WTC11 (cell line): Measurements from ENCODE around the gene STX8. TPM values are rescaled to one million over a fixed set of nuclear protein-coding genes. Genes with fewer than 3 reads are reported as not detected.

Source experiments
- ATAC-seq: fragments of 200-7000 bp; cut with Tn5 transposase; 2 replicates; pipeline ENCODE4 v1.10.0; 2021; ENCODE audit warnings: mild to moderate bottlenecking, moderate library complexity
- CTCF ChIA-PET: fragments of 300-600 bp; sonication (Branson Sonifier 250); formaldehyde crosslinking; loops from one replicate; lab custom pipeline; 2021; ENCODE audit warnings: antibody characterized with exemption; lab: Charles Lee
- POLR2A ChIA-PET: fragments of 350-600 bp; sonication (Branson Sonifier 250); formaldehyde crosslinking; loops from one replicate; lab custom pipeline; 2021; ENCODE audit warnings: antibody characterized with exemption; lab: Charles Lee
- DNase-seq: peaks from one replicate; pipeline ENCODE4 v3.0.0; 2021; ENCODE audit warnings: low spot score
- H3K27ac Mint-ChIP-seq: 2 replicates; pipeline ENCODE4 v1.8.0; 2021; ENCODE audit warnings: mixed read lengths
- H3K27me3 Mint-ChIP-seq: 2 replicates; pipeline ENCODE4 v1.8.0; 2021; ENCODE audit warnings: low read depth, mild to moderate bottlenecking, moderate library complexity, mixed read lengths
- H3K36me3 Mint-ChIP-seq: 2 replicates; pipeline ENCODE4 v1.8.0; 2021; ENCODE audit warnings: mixed read lengths
- H3K4me1 Mint-ChIP-seq: 2 replicates; pipeline ENCODE4 v1.8.0; 2022; ENCODE audit warnings: mixed read lengths
- H3K4me3 Mint-ChIP-seq: 2 replicates; pipeline ENCODE4 v1.8.0; 2021; ENCODE audit warnings: mild to moderate bottlenecking, moderate library complexity, mixed read lengths
- H3K9me3 Mint-ChIP-seq: 2 replicates; pipeline ENCODE4 v1.8.0; 2021; ENCODE audit warnings: mixed read lengths
- CREB1 ChIP-seq: sonication (generic); formaldehyde crosslinking; IDR thresholded peaks from 2 replicates; pipeline ENCODE4 v1.8.0; 2023; ENCODE audit warnings: mild to moderate bottlenecking, missing genetic modification reagents
- EMX1 ChIP-seq: fragments of 250-450 bp; sonication (Bioruptor Pico); IDR thresholded peaks from 2 replicates; pipeline ENCODE4 v1.8.0; 2021; ENCODE audit warnings: mild to moderate bottlenecking
- ETV6 ChIP-seq: sonication (generic); formaldehyde crosslinking; IDR thresholded peaks from 2 replicates; pipeline ENCODE4 v1.8.1; 2022; ENCODE audit warnings: mild to moderate bottlenecking, missing genetic modification reagents
- GRHL2 ChIP-seq: fragments of 250-450 bp; sonication (Bioruptor Pico); IDR thresholded peaks from 2 replicates; pipeline ENCODE4 v1.8.0; 2022; ENCODE audit warnings: mild to moderate bottlenecking, moderate library complexity; ENCODE audit not compliant: insufficient replicate concordance, severe bottlenecking
- HMGA2 ChIP-seq: fragments of 250-450 bp; sonication (Bioruptor Pico); IDR thresholded peaks from 2 replicates; pipeline ENCODE4 v1.4.0; 2021; ENCODE audit warnings: mild to moderate bottlenecking, moderate library complexity
- NFE2L1 ChIP-seq: sonication (generic); formaldehyde crosslinking; IDR thresholded peaks from 2 replicates; pipeline ENCODE4 v1.8.1; 2023; ENCODE audit warnings: missing genetic modification reagents
- NFYB ChIP-seq: sonication (generic); formaldehyde crosslinking; conservative IDR thresholded peaks from 2 replicates; pipeline ENCODE4 v1.8.0; 2022; ENCODE audit warnings: low read depth, missing genetic modification reagents
- SMAD3 ChIP-seq: sonication (generic); formaldehyde crosslinking; IDR thresholded peaks from 2 replicates; pipeline ENCODE4 v1.8.0; 2022; ENCODE audit warnings: missing genetic modification reagents, mild to moderate bottlenecking, borderline replicate concordance
- SMAD4 ChIP-seq: sonication (generic); formaldehyde crosslinking; IDR thresholded peaks from 2 replicates; pipeline ENCODE4 v1.8.0; 2022; ENCODE audit warnings: mild to moderate bottlenecking, missing genetic modification reagents
- SOX15 ChIP-seq: fragments of 250-450 bp; sonication (Bioruptor Pico); IDR thresholded peaks from 2 replicates; pipeline ENCODE4 v1.9.0; 2021; ENCODE audit warnings: mild to moderate bottlenecking
- ZBTB21 ChIP-seq: sonication (generic); formaldehyde crosslinking; IDR thresholded peaks from 2 replicates; pipeline ENCODE4 v1.8.1; 2023; ENCODE audit warnings: mild to moderate bottlenecking, missing genetic modification reagents, borderline replicate concordance
- ZNF138 ChIP-seq: sonication (generic); formaldehyde crosslinking; conservative IDR thresholded peaks from 2 replicates; pipeline ENCODE4 v1.8.1; 2022; ENCODE audit warnings: mild to moderate bottlenecking, moderate library complexity, missing genetic modification reagents
- total RNA-seq: library from RNA; stranded (reverse); gene quantifications from 3 replicates; pipeline ENCODE4 v1.2.3, GENCODE V29; 2021
- TF ChIP-seq, protein P1 (sequence below): sonication (generic); formaldehyde crosslinking; IDR thresholded peaks from 2 replicates; pipeline ENCODE4 v1.8.1; 2023; ENCODE audit warnings: mild to moderate bottlenecking, missing genetic modification reagents, moderate library complexity
- TF ChIP-seq, protein P2 (sequence below): fragments of 250-450 bp; sonication (Bioruptor Pico); IDR thresholded peaks from 2 replicates; pipeline ENCODE4 v1.8.0; 2021; ENCODE audit warnings: mild to moderate bottlenecking
- TF ChIP-seq, protein P3 (sequence below): sonication (generic); formaldehyde crosslinking; IDR thresholded peaks from 2 replicates; pipeline ENCODE4 v1.8.1; 2022; ENCODE audit warnings: low read depth, mild to moderate bottlenecking, moderate library complexity, missing genetic modification reagents, borderline replicate concordance
- TF ChIP-seq, protein P4 (sequence below): sonication (generic); formaldehyde crosslinking; IDR thresholded peaks from 2 replicates; pipeline ENCODE4 v1.8.0; 2022; ENCODE audit warnings: mild to moderate bottlenecking, missing genetic modification reagents
- TF ChIP-seq, protein P5 (sequence below): fragments of 250-450 bp; sonication (Bioruptor Pico); IDR thresholded peaks from 2 replicates; pipeline ENCODE4 v1.9.0; 2021; ENCODE audit warnings: mild to moderate bottlenecking, borderline replicate concordance
- TF ChIP-seq, protein P6 (sequence below): sonication (generic); formaldehyde crosslinking; IDR thresholded peaks from 2 replicates; pipeline ENCODE4 v1.8.1; 2022; ENCODE audit warnings: mild to moderate bottlenecking, missing genetic modification reagents, moderate library complexity, borderline replicate concordance

STX8 gene
- total RNA-seq, 1 experiment from 2014 or later = 39.9 TPM

DNA sequence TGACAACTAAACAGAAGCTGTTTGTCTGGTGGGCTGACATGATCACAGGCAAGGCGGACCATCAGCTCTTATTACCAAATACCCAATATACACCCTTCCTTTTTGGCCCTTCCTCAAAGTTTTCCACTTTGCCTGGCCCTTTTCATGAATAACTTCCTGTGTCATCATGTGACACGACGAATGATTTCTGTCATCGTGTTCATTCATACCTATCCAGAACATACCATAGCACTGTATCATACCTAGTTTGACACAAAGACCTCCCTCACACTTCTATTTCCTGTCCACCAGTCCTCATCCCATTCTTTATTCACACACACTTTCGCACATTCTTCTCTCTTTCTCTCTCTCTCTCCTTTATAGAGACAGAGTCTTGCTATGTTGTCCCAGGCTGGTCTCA lies 131.8 kb downstream of the STX8 start:
- CTCF ChIA-PET = no interaction called here
- ATAC-seq (no peak), DNase-seq (no peak)
- H3K36me3 Mint-ChIP-seq = peaks cover 8% of the 10 kb centered on the region
- no peaks in the 10 kb centered on the region for H3K27me3 Mint-ChIP-seq
- H3K4me3 Mint-ChIP-seq = no peak overlapping the region
- TF ChIP-seq ZNF138 (CRISPR knock-in tag) (no peak), NFE2L1 (no peak), CREB1 (CRISPR knock-in tag) (no peak), EMX1 (no peak), HMGA2 (CRISPR knock-in tag) (no peak), GRHL2 (CRISPR knock-in tag) (no peak), SMAD3 (CRISPR knock-in tag) (no peak), SMAD4 (CRISPR knock-in tag) (no peak), ETV6 (CRISPR knock-in tag) (no peak), ZBTB21 (no peak), SOX15 (CRISPR knock-in tag) (no peak), NFYB (no peak)
- TF ChIP-seq, protein P1, sequence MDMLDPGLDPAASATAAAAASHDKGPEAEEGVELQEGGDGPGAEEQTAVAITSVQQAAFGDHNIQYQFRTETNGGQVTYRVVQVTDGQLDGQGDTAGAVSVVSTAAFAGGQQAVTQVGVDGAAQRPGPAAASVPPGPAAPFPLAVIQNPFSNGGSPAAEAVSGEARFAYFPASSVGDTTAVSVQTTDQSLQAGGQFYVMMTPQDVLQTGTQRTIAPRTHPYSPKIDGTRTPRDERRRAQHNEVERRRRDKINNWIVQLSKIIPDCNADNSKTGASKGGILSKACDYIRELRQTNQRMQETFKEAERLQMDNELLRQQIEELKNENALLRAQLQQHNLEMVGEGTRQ (CRISPR knock-in tag) = no peak
- TF ChIP-seq, protein P2, sequence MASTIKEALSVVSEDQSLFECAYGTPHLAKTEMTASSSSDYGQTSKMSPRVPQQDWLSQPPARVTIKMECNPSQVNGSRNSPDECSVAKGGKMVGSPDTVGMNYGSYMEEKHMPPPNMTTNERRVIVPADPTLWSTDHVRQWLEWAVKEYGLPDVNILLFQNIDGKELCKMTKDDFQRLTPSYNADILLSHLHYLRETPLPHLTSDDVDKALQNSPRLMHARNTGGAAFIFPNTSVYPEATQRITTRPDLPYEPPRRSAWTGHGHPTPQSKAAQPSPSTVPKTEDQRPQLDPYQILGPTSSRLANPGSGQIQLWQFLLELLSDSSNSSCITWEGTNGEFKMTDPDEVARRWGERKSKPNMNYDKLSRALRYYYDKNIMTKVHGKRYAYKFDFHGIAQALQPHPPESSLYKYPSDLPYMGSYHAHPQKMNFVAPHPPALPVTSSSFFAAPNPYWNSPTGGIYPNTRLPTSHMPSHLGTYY = no peak
- TF ChIP-seq, protein P3, sequence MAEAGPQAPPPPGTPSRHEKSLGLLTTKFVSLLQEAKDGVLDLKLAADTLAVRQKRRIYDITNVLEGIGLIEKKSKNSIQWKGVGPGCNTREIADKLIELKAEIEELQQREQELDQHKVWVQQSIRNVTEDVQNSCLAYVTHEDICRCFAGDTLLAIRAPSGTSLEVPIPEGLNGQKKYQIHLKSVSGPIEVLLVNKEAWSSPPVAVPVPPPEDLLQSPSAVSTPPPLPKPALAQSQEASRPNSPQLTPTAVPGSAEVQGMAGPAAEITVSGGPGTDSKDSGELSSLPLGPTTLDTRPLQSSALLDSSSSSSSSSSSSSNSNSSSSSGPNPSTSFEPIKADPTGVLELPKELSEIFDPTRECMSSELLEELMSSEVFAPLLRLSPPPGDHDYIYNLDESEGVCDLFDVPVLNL = no peak
- TF ChIP-seq, protein P4, sequence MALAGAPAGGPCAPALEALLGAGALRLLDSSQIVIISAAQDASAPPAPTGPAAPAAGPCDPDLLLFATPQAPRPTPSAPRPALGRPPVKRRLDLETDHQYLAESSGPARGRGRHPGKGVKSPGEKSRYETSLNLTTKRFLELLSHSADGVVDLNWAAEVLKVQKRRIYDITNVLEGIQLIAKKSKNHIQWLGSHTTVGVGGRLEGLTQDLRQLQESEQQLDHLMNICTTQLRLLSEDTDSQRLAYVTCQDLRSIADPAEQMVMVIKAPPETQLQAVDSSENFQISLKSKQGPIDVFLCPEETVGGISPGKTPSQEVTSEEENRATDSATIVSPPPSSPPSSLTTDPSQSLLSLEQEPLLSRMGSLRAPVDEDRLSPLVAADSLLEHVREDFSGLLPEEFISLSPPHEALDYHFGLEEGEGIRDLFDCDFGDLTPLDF (CRISPR knock-in tag) = no peak
- TF ChIP-seq, protein P5, sequence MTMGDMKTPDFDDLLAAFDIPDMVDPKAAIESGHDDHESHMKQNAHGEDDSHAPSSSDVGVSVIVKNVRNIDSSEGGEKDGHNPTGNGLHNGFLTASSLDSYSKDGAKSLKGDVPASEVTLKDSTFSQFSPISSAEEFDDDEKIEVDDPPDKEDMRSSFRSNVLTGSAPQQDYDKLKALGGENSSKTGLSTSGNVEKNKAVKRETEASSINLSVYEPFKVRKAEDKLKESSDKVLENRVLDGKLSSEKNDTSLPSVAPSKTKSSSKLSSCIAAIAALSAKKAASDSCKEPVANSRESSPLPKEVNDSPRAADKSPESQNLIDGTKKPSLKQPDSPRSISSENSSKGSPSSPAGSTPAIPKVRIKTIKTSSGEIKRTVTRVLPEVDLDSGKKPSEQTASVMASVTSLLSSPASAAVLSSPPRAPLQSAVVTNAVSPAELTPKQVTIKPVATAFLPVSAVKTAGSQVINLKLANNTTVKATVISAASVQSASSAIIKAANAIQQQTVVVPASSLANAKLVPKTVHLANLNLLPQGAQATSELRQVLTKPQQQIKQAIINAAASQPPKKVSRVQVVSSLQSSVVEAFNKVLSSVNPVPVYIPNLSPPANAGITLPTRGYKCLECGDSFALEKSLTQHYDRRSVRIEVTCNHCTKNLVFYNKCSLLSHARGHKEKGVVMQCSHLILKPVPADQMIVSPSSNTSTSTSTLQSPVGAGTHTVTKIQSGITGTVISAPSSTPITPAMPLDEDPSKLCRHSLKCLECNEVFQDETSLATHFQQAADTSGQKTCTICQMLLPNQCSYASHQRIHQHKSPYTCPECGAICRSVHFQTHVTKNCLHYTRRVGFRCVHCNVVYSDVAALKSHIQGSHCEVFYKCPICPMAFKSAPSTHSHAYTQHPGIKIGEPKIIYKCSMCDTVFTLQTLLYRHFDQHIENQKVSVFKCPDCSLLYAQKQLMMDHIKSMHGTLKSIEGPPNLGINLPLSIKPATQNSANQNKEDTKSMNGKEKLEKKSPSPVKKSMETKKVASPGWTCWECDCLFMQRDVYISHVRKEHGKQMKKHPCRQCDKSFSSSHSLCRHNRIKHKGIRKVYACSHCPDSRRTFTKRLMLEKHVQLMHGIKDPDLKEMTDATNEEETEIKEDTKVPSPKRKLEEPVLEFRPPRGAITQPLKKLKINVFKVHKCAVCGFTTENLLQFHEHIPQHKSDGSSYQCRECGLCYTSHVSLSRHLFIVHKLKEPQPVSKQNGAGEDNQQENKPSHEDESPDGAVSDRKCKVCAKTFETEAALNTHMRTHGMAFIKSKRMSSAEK = no peak
- TF ChIP-seq, protein P6, sequence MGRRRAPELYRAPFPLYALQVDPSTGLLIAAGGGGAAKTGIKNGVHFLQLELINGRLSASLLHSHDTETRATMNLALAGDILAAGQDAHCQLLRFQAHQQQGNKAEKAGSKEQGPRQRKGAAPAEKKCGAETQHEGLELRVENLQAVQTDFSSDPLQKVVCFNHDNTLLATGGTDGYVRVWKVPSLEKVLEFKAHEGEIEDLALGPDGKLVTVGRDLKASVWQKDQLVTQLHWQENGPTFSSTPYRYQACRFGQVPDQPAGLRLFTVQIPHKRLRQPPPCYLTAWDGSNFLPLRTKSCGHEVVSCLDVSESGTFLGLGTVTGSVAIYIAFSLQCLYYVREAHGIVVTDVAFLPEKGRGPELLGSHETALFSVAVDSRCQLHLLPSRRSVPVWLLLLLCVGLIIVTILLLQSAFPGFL (CRISPR knock-in tag) = no peak
- TF ChIP-seq, all 79 proteins: peak for 0
- Mint-ChIP-seq H3K27ac (no peak overlapping the region), H3K4me1 (peaks cover 15% of the 10 kb centered on the region), H3K9me3 (peaks cover 5% of the 10 kb centered on the region)
- POLR2A ChIA-PET = no interaction called here
